ENCODE data around the gene HMX1.

The HMX1 gene

DNA sequence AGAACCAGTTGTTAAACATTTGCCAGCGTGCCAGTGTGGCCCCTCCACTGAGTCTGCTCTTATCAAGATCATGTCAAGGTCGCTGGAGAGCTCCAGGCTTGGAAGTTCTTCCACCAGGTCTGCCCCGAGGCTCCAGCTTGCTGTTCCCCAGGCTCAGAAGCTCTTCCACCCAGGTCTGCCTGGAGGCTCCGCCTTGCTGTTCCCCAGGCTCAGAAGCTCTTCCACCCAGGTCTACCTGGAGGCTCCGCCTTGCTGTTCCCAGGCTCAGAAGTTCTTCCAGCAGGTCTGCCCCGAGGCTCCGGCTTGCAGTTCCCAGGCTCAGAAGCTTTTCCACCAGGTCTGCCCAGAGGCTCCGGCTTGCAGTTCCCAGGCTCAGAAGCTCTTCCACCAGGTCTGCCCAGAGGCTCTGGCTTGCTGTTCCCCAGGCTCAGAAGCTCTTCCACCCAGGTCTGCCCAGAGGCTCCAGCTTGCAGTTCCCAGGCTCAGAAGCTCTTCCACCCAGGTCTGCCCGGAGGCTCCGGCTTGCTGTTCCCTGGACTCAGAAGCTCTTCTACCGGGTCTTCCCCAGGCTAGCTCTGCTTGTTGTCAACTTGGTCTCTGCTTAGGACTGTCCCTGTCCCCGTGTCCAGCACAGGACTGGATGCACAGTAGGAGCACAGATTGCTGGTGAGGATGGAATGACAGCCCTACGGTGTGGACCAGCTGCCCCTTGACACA is 54.4 kb downstream of the HMX1 start:
- no peak for DNase-seq
